PFSK-1 (cell line): ENCODE data around the gene BMF.

Source experiments
- FOXP2 ChIP-seq: optimal IDR thresholded peaks from 2 replicates; pipeline ENCODE3; 2011; ENCODE audit warnings: borderline replicate concordance, control low read depth, inconsistent platforms; ENCODE audit not compliant: insufficient read depth; ENCODE audit errors: extremely low read length, extremely low read depth
- POLR2AphosphoS5 ChIP-seq: IDR thresholded peaks from 2 replicates; pipeline ENCODE4 v1.6.1; 2012; ENCODE audit warnings: low read depth, mild to moderate bottlenecking, control low read depth, low read length, moderate library complexity
- SIN3A ChIP-seq: IDR thresholded peaks from 2 replicates; pipeline ENCODE4 v1.6.1; 2012; ENCODE audit warnings: mild to moderate bottlenecking, low read length, moderate library complexity, borderline replicate concordance; ENCODE audit not compliant: insufficient read depth
- TAF1 ChIP-seq: IDR thresholded peaks from 2 replicates; pipeline ENCODE4 v1.6.1; 2012; ENCODE audit warnings: low read length, control low read depth, borderline replicate concordance; ENCODE audit not compliant: insufficient read depth
- TF ChIP-seq, protein P1 (sequence below), 2 experiments: IDR thresholded peaks; 2 replicates each; pipeline versions ENCODE4 v1.6.1 to v1.8.0; 2011 to 2012; ENCODE audit warnings: low read depth in 2 of 2, low read length in 2 of 2, control low read depth in 1 of 2, inconsistent platforms in 1 of 2, mild to moderate bottlenecking in 1 of 2, moderate library complexity in 1 of 2; ENCODE audit not compliant: insufficient read depth in 1 of 2

Gene BMF

DNA sequence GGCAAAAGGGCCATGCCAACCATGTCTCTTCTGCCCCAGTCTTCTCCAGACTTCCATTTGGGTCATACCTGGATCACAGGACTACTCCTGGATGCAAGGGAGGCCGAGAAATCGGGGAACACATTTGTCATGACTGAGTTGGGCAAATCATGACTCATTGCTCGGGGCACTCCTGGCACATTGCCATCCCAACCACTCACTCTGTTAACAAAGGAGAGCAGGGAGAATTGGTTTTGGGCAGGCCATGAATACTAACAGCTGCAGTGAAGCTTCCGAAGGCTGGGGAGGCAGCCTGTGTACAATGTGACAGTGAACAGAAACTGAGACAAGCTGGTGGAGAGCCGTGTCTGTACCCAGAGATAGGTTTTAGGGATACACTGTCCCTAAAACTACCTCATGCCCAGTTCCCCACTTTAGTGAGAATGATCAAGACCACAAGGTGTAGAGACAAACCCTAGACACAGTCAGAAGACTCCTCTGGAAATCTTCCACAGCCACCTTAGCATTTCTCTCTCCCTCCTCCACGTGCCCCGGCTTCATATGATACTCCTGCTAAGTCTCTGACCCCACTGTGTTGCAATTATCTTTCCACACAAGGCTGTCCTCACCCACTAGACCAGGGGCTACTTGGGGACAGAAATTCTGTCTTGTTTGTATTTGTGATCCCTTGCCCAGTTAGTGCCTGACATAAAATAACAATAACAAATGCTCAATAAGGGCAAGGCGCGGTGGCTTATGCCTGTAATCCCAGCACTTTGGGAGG is 41.7 kb upstream of the BMF start:
- TF ChIP-seq POLR2AphosphoS5 (no peak), SIN3A (no peak), FOXP2 (no peak), TAF1 (no peak)
- TF ChIP-seq, protein P1, sequence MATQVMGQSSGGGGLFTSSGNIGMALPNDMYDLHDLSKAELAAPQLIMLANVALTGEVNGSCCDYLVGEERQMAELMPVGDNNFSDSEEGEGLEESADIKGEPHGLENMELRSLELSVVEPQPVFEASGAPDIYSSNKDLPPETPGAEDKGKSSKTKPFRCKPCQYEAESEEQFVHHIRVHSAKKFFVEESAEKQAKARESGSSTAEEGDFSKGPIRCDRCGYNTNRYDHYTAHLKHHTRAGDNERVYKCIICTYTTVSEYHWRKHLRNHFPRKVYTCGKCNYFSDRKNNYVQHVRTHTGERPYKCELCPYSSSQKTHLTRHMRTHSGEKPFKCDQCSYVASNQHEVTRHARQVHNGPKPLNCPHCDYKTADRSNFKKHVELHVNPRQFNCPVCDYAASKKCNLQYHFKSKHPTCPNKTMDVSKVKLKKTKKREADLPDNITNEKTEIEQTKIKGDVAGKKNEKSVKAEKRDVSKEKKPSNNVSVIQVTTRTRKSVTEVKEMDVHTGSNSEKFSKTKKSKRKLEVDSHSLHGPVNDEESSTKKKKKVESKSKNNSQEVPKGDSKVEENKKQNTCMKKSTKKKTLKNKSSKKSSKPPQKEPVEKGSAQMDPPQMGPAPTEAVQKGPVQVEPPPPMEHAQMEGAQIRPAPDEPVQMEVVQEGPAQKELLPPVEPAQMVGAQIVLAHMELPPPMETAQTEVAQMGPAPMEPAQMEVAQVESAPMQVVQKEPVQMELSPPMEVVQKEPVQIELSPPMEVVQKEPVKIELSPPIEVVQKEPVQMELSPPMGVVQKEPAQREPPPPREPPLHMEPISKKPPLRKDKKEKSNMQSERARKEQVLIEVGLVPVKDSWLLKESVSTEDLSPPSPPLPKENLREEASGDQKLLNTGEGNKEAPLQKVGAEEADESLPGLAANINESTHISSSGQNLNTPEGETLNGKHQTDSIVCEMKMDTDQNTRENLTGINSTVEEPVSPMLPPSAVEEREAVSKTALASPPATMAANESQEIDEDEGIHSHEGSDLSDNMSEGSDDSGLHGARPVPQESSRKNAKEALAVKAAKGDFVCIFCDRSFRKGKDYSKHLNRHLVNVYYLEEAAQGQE (IDR thresholded peaks at IDR 0.05; ENCODE audit: insufficient read depth in 1 of 2, low read depth in 2 of 2, low read length in 2 of 2), result no peak

DNA sequence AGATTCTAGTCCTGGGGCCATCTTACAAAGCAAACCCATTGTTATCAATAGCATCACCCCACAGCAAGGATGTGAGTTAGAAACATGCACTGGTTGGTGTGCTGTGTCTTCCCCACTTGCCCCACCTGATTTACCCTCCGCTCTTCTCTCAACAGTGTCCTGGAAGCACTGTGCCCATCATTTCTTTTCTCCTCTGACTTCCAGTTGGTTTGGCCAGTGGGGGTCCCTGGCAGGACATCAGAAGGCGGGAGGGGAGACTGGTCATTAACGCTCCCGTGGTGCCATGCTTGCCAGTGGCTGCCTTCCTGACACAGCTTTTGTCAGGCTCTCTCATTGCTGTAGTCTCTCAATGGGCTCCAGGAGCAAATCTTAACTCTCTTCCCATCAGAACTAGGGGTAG is 40.7 kb upstream of the BMF start:
- no peak for TF ChIP-seq FOXP2

DNA sequence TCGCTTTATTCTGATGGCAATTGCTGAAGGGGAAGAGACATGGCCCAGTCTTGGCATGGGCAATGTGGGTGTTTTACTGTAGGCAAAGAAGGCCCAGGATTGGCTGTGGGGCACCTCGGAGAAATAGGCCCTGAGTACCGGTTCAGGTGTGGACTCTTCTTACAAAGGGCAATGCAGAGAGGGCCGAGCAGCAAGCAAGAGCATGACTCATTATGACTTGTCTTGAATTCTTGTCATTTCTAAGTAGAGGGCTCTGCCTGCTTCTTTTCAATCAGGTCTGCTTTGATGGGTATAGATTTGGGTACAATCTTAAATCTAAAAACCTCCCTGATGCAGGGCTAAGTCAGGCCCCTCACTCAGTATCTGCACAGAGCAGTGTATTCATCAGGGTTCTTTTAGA is 37.4 kb upstream of the BMF start:
- TF ChIP-seq, protein P1 (IDR thresholded peaks at IDR 0.05; ENCODE audit: insufficient read depth in 1 of 2, low read depth in 2 of 2, low read length in 2 of 2), result no peak
- TF ChIP-seq POLR2AphosphoS5 (no peak), SIN3A (no peak), FOXP2 (no peak), TAF1 (no peak)

DNA sequence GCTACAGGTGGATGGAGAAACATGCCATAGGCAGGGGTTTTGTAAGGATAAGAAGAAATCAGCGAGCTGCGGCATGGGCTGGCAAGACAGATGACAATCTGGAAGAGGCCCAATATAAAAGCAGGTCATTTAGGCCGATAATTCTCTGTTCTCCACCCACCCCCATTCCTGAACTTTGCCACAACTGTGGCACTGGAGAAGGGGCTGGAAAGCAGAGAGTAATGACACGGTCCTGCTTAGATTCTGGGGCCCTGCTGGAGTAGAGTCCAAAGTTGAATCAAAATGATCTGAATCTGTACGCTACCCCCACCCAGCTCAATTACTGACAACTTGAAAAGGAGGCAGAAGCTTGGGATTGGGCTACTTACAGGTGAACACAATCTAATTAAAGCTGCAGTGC is 33.7 kb upstream of the BMF start:
- TF ChIP-seq TAF1 (no peak), POLR2AphosphoS5 (no peak), SIN3A (no peak), FOXP2 (no peak)
- TF ChIP-seq, protein P1 (IDR thresholded peaks at IDR 0.05; ENCODE audit: insufficient read depth in 1 of 2, low read depth in 2 of 2, low read length in 2 of 2), result no peak

DNA sequence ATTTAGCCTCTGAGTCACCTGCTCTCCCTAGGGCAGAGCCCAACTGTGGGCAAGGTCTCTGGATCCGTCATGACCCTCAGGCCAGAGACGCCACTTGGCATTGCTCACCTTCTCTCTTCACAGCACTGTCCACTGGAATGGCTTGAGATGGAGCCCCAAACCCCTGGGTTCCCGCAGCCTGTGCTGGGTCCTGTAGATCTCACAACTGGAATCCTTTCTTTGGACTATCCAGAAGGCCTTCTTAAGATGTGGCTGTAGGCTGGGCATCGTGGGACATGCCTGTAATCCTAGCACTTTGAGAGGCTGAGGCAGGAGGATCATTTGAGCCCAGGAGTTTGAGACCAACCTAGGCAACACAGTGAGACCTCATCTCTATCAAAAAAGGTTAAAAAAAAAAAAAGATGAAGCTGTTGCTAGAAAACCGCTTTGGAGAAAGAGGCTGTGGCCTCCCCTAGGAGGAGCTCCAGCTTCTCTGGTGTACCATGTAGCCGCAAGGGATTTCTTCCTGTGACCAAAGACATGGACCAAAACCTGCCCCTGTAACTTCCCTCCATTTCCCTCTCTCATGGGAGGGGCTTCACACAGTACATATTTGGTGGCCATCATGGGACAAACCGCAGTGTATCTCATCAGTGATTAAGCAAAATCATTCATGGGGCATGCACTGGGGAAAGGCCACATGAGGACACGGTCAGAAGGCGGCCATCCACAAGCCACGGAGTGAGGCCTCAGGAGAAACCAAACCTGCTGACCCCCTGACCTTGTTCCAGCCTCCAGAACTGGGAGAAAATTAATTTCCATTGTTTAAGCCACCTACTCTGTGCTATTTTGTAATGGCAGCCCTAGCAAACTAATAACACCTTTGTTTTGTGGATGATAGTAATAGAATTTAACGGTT is 28.9 kb upstream of the BMF start:
- TF ChIP-seq FOXP2 (no peak), TAF1 (no peak), SIN3A (no peak), POLR2AphosphoS5 (no peak)
- TF ChIP-seq, protein P1 (IDR thresholded peaks at IDR 0.05; ENCODE audit: insufficient read depth in 1 of 2, low read depth in 2 of 2, low read length in 2 of 2), result no peak
